DOHH2 (cell line): Measurements from ENCODE around the gene HNF1A.

Experiments used
- EZH2phosphoT487 ChIP-seq: fragments of 200-600 bp; sonication (generic); IDR thresholded peaks from 2 replicates; pipeline ENCODE4 v1.6.1; 2017; ENCODE audit warnings: borderline replicate concordance, mild to moderate bottlenecking, antibody characterized with exemption, low read length, moderate library complexity, mixed read lengths
- TF ChIP-seq, protein P1 (sequence below): fragments of 200-600 bp; sonication (generic); IDR thresholded peaks from one replicate; pipeline ENCODE4 v1.5.1; 2014; ENCODE audit warnings: antibody characterized with exemption, mild to moderate bottlenecking, low read depth, low read length; ENCODE audit not compliant: poor library complexity, severe bottlenecking

DNA sequence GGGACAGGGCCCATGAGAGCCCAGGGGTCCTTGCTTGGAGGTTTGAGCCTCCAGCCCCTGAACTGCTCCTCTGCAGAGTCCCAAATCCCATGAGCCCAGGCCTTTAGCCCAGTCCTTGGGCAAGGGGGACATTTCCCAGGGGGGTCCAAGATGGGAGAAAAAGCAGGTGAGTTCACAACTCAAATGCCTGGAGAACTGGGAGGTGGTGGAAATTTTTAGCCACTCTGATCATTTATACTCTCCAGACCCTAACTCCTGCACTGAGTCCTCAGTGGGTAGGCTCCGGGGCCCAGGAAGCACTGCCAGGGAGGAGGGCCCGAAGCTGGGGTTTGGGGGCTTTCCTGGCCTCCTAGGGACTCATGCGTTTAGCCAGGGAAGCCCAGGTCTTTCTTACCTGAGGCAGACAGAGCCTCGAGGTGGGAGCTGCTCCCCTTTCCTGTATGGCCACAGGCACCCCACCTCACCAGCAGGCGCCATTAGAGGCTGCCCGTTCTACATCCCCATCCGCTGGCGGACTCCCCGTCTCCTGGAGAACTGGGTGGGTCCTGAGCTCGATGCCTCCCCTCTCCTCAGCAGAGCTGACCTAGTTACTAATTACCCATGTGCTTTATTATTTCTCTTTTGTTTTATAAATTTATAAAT is 998 bp downstream of the HNF1A start:
- TF ChIP-seq, protein P1, sequence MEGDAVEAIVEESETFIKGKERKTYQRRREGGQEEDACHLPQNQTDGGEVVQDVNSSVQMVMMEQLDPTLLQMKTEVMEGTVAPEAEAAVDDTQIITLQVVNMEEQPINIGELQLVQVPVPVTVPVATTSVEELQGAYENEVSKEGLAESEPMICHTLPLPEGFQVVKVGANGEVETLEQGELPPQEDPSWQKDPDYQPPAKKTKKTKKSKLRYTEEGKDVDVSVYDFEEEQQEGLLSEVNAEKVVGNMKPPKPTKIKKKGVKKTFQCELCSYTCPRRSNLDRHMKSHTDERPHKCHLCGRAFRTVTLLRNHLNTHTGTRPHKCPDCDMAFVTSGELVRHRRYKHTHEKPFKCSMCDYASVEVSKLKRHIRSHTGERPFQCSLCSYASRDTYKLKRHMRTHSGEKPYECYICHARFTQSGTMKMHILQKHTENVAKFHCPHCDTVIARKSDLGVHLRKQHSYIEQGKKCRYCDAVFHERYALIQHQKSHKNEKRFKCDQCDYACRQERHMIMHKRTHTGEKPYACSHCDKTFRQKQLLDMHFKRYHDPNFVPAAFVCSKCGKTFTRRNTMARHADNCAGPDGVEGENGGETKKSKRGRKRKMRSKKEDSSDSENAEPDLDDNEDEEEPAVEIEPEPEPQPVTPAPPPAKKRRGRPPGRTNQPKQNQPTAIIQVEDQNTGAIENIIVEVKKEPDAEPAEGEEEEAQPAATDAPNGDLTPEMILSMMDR, result no peak
- no peak for TF ChIP-seq EZH2phosphoT487
